Raji (cell line): ENCODE results near the gene TMEM134.
A peak's percentile ranks its signal among the peaks of the same experiment; 100 is the strongest.

Source experiments
- POLR2A ChIP-seq: IDR thresholded peaks from 2 replicates; pipeline ENCODE4 v1.6.1; 2011; ENCODE audit warnings: low read depth, low read length, control low read depth; ENCODE audit not compliant: insufficient read depth

The TMEM134 gene

GRCh38 chr11:67440229-67441097 is 28.6 kb downstream of the TMEM134 start:
- TF ChIP-seq POLR2A: no peak

- TF ChIP-seq POLR2A: 0 out of 2 replicates have a peak, but pooled peaks have one; percentile 25
Measured at GRCh38 chr11:67439321-67440228, 29.5 kb downstream of the TMEM134 start.

- peak; percentile 85 for TF ChIP-seq POLR2A
Measured at GRCh38 chr11:67438158-67438902, 30.7 kb downstream of the TMEM134 start.

GRCh38 chr11:67437809-67438157 is 31.3 kb downstream of the TMEM134 start:
- peak; percentile 13; the same call in 1 of the 2 replicates for TF ChIP-seq POLR2A

GRCh38 chr11:67437082-67437808 is 31.8 kb downstream of the TMEM134 start, which contains the start of gene PTPRCAP:
PTPRCAP (minus strand) TSS chr11:67437682; CDS start chr11:67437619, 63 bp downstream.
- TF ChIP-seq POLR2A: peak; percentile 95

GRCh38 chr11:67436459-67437081 is 32.5 kb downstream of the TMEM134 start:
- peak; percentile 65 for TF ChIP-seq POLR2A

- no peak for TF ChIP-seq POLR2A
Measured at GRCh38 chr11:67435727-67436458, 33.2 kb downstream of the TMEM134 start.

GRCh38 chr11:67435031-67435726 is 33.9 kb downstream of the TMEM134 start:
- TF ChIP-seq POLR2A: peak; percentile 26

GRCh38 chr11:67434395-67434881 is 34.6 kb downstream of the TMEM134 start:
- TF ChIP-seq POLR2A: peak; percentile 61; the same call in 1 of the 2 replicates

GRCh38 chr11:67433536-67434394 is 35.3 kb downstream of the TMEM134 start:
- TF ChIP-seq POLR2A: no peak; the same call in 1 of the 2 replicates

GRCh38 chr11:67432655-67433349 is 36.2 kb downstream of the TMEM134 start:
- TF ChIP-seq POLR2A: no peak
